Right lobe of liver (tissue), 6 donors: ENCODE measurements around the gene HDAC4. TPM values are rescaled to one million over a fixed set of nuclear protein-coding genes. Genes with fewer than 3 reads are reported as not detected.

Source experiments
- ATAC-seq, 4 donors: fragments of 200-7000 bp; cut with Tn5 transposase; one replicate each; pipeline ENCODE4 v1.9.1; 2020; ENCODE audit warnings: mild to moderate bottlenecking in 4 of 4, moderate library complexity in 4 of 4
- DNase-seq, 3 donors: peaks; one replicate each; pipeline ENCODE4 v3.0.0-alpha.2; 2020
- H3K27ac ChIP-seq, 3 donors: fragments of 200-600 bp; one replicate each; pipeline ENCODE4 v1.8.0; 2022
- H3K27me3 ChIP-seq, 2 donors: fragments of 200-600 bp; one replicate each; pipeline ENCODE4 v1.8.0; 2022
- H3K36me3 ChIP-seq, 4 donors: fragments of 200-600 bp; sonication (generic) in 1 of 4; one replicate each; pipeline versions ENCODE4 v1.5.1 to v1.8.0; 2017 to 2022; ENCODE audit warnings: control low read depth in 1 of 4
- H3K4me1 ChIP-seq, 4 donors: fragments of 200-600 bp; sonication (generic) in 1 of 4; one replicate each; pipeline versions ENCODE4 v1.5.1 to v1.8.0; 2017 to 2022; ENCODE audit warnings: control low read depth in 1 of 4
- H3K4me3 ChIP-seq, 3 donors: fragments of 200-600 bp; one replicate each; pipeline ENCODE4 v1.8.0; 2022
- H3K9me3 ChIP-seq, 4 donors: fragments of 200-600 bp; sonication (generic) in 1 of 4; one replicate each; pipeline versions ENCODE4 v1.5.1 to v1.8.0; 2017 to 2022; ENCODE audit warnings: control low read depth in 1 of 4
- CTCF ChIP-seq, 4 donors: fragments of 200-600 bp in 3 of 4; fragments of 450-650 bp in 1 of 4; IDR thresholded peaks; one replicate each; pipeline versions ENCODE4 v1.5.1 to v1.8.0; 2016 to 2022; ENCODE audit warnings: antibody characterized with exemption in 4 of 4, mild to moderate bottlenecking in 2 of 4
- POLR2A ChIP-seq: fragments of 450-650 bp; IDR thresholded peaks from one replicate; pipeline ENCODE4 v1.6.1; 2017; ENCODE audit warnings: antibody characterized with exemption, mild to moderate bottlenecking
- WGBS: methylation state at CpG from one replicate; pipeline ENCODE4 v1.1.6; 2018; ENCODE audit warnings: low coverage, low lambda C conversion rate; ENCODE audit not compliant: insufficient coverage; ENCODE audit errors: missing lambda C conversion rate; 5-methylcytosine and 5-hydroxymethylcytosine counted together
- intact Hi-C, 2 donors: fragments of 100-400 bp; cut with DNase I; formaldehyde crosslinking; loops; one replicate each; pipeline versions ENCODE4 v1.11.2 to v1.14.1; 2022
- total RNA-seq, 6 experiments: library from RNA; depleted of rRNA in 2 of 6; stranded (reverse); fragments of >200 nt in 2 of 6; fragmentation: NEBNext Ultra II Directional in 3 of 6; extraction: Animal tissue kit (Norgen Biotek cat#: 25700) in 3 of 6; gene quantifications; one replicate each; pipeline versions ENCODE4 v1.1.0 to v1.2.4, GENCODE V29; 2016 to 2023
- donor health status: DM: no; HTN: yes; CAD: no.
- donor health status: DM: no; HTN: no; CAD: no.
- donor health status: DM: no; HTN: no; CAD: no.
- donor health status: DM: no; HTN: yes; CAD: no.
- donor health status: DM: no; HTN: yes; CAD: no.

The HDAC4 gene
- total RNA-seq, 6 experiments from 2014 or later = 8.9 to 22.4 (median 14.7) TPM

GRCh38 chr2:239046822-239047221 lies 354.0 kb downstream of the HDAC4 start:
- Histone ChIP-seq H3K27ac (no peak overlapping the region), H3K36me3 (no peaks in the 10 kb centered on the region), H3K4me3 (no peak overlapping the region), H3K27me3 (no peaks in the 10 kb centered on the region), H3K9me3 (no peaks in the 10 kb centered on the region), H3K4me1 (no peaks in the 10 kb centered on the region)
- peak in 2 of 4 donors; percentile 18 to 26 for ATAC-seq
- WGBS = no CpG with 5 or more reads among the region's 9 CpGs
- intact Hi-C loops = no loop called here
- TF ChIP-seq CTCF (IDR thresholded peaks at IDR 0.05) = no peak
- no peak for TF ChIP-seq POLR2A
- DNase-seq = no peak

GRCh38 chr2:239044336-239044735 lies 356.5 kb downstream of the HDAC4 start:
- H3K9me3 ChIP-seq = no peaks in the 10 kb centered on the region
- no CpG with 5 or more reads among the region's 9 CpGs for WGBS
- H3K27ac ChIP-seq = no peak overlapping the region
- DNase-seq (no peak), ATAC-seq (no peak)
- H3K27me3 ChIP-seq = no peaks in the 10 kb centered on the region
- intact Hi-C loops = no loop called here
- H3K36me3 ChIP-seq = no peaks in the 10 kb centered on the region
- no peak overlapping the region for H3K4me3 ChIP-seq
- no peak for TF ChIP-seq CTCF (IDR thresholded peaks at IDR 0.05)
- no peak for TF ChIP-seq POLR2A
- no peaks in the 10 kb centered on the region for H3K4me1 ChIP-seq

- Histone ChIP-seq H3K27ac (no peak overlapping the region), H3K4me3 (no peak overlapping the region), H3K27me3 (no peaks in the 10 kb centered on the region), H3K4me1 (no peaks in the 10 kb centered on the region), H3K36me3 (no peaks in the 10 kb centered on the region), H3K9me3 (no peaks in the 10 kb centered on the region)
- ATAC-seq (no peak), DNase-seq (no peak)
- no peak for TF ChIP-seq CTCF (IDR thresholded peaks at IDR 0.05)
- TF ChIP-seq POLR2A = no peak
- intact Hi-C loops = no loop called here
- WGBS = 82% methylated on average over 11 of the region's 12 CpGs
Measured at GRCh38 chr2:239043326-239043725, 357.5 kb downstream of the HDAC4 start.

GRCh38 chr2:239042551-239043320 lies 358.1 kb downstream of the HDAC4 start:
- no peaks in the 10 kb centered on the region for H3K36me3 ChIP-seq
- no peaks in the 10 kb centered on the region for H3K4me1 ChIP-seq
- no peaks in the 10 kb centered on the region for H3K27me3 ChIP-seq
- H3K27ac ChIP-seq = no peak overlapping the region
- no peaks in the 10 kb centered on the region for H3K9me3 ChIP-seq
- WGBS = 74% methylated on average over 17 of the region's 18 CpGs
- TF ChIP-seq CTCF (IDR thresholded peaks at IDR 0.05) (no peak), POLR2A (no peak)
- ATAC-seq = no peak
- no peak for DNase-seq
- intact Hi-C loops = no loop called here
- no peak overlapping the region for H3K4me3 ChIP-seq
